CD4-positive, alpha-beta T cell treated with Interleukin-12 subunit alpha and Interleukin-12 subunit beta, for 1 hour (primary cell): ENCODE results near the gene ZNF277.

Experiments
- DNase-seq: peaks from one replicate; pipeline ENCODE4 v3.0.0-alpha.2; 2020

The ZNF277 gene

DNA sequence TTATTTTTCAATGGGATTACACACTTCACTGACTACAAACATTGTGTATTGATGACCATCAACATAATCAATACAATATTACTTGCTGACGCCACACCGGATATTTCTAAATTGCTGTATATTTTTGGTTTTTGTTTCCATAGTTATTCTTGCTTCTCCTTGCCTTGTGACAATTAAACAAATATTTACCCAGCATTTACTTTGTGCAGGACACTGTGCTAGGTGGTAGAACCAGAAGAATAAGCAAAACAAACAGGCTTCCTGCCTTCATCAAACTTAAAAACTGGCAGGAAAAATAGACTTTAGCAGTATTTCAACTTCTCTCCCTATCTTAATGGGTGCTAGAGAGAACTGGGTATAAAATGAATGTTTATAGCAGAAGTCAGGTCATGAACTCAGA lies 50.6 kb downstream of the ZNF277 start:
- no peak for DNase-seq

- no peak for DNase-seq
Measured at GRCh38 chr7:112260911-112261310, 54.4 kb downstream of the ZNF277 start.

DNA sequence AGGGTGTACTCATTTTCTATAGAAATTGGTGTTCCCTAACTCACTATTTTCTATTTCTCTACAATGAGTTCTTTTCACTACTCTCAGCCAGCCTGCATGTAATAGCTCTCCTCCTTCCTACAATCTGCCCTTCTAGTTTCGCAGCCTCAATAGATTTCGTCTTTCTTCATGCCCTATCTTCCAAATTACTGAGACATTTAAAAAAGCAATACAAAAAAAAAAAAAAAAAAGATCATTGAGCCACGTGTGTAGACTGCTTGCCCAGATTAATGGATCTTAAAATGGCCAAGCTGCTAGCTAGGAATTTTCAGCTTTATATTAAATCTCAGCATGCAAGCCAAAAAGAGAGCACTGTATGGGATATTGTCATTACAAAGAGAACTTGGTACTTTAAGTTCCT lies 55.5 kb downstream of the ZNF277 start:
- DNase-seq: no peak

GRCh38 chr7:112262855-112263487 lies 56.5 kb downstream of the ZNF277 start:
- DNase-seq: no peak

DNA sequence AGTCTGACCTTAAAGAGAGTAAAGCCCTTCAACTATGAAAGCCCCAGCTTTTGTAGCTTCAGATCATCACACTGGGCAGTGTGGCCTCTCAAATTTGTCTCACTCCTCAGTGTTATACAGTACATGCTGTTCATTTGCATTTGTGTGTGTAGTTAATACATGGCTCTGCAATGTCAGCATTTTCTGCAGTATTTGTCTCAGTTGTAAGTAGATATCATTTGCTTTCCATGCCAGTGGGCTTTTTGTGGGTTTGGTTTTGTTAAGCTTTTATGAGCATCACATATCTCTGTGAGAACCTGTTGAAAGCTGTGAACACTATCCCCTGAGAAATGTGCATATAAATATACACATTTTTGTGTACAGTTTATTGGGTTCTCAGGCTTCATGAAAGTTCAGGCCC lies 57.0 kb downstream of the ZNF277 start:
- no peak for DNase-seq

- no peak for DNase-seq
Measured at GRCh38 chr7:112266141-112266540, 59.6 kb downstream of the ZNF277 start.

DNA sequence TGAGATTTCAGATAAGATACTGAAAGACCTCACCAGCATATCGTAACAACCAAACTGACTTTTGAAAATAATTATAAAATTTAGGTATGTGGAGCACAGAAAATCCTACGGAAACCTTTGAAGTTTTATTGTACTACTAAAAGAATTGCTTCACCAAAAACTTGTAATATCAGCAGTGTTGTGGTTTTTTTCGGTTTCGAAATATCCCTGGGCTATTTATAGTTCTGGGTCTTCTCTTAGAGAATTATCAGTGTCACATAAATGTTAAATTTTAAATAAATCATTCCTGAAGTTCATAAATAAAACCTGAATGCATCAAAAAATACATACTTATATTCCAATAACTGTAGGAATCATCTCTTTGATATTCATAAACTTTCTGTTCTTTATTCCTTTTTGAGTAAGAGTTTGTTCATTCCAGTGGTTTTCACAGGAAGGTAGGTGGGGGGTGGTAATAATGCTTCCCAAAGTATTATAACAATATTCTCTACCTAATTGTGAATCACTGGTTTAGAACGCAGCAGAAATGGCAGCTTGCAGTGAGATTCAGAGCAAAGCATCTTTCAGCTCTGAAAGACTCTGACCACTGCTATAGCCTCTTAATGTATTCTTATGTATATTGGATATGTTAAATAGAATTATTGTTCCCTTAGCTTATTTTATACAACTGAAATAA lies 60.2 kb downstream of the ZNF277 start:
- no peak for DNase-seq

- no peak for DNase-seq
Measured at GRCh38 chr7:112267944-112268691, 61.6 kb downstream of the ZNF277 start.

DNA sequence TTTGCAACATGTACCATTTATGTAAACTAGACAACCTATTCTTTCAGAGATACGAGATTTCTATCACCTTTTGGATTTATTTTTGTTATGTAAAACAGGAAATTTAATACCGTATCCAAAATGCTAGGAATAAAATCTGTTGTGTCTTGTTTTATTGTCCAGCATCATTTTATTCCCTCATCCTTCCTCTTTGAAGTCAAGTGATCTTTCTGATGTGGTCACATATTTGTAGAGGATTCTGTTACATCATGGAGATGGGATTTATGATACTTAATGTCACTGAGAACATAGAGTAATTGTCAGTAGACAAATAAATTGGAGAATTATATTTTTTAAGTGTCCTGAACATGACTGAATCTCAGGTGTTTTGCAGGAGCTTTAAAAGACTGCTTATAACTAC lies 64.7 kb downstream of the ZNF277 start:
- DNase-seq: no peak

DNA sequence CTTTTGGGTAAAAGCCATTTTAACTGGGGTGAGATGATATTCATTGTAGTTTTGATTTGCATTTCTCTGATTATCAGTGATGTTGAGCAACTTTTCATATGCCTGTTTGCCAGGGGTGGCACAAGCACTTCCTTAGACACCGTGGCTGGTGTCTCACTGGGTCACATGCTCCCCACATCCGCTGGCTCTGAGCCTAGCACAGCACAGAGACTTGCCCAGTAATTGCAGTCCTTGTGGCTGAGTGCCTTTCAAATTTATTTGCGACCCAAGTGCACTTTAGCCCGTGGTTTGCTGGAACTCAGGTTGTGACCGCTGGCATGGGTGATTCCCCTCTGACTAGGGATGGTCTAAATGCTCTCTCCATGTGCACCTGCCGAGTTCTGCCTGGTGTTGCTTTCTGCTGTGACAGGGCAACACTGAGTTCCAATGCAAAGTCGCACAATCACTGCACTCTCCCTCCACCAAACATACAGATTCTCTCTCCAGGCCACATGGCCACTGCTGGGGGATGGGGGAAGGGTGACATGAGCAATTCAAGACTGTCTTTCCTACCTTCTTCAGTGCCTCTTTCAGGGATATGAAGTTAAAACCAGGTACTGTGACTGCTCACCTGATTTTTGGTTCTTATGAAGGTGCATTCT lies 66.5 kb downstream of the ZNF277 start:
- no peak for DNase-seq

DNA sequence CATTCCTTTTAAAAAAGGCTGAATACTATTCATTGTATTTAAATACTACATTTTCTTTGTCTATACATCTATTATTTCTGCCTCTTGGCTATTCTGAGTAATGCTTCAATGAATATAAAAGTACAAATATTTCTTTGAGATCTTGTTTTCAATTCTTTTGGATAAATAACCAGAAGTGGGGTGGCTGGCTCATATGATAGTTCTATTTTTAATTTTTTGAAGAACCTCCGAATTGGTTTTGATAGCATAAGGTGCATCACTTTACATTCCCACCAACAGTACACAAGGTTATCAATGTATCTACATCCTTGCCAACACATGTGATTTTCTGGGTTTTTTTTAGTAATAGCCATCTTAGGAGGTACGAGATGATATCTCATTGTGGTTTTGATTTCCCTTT lies 72.5 kb downstream of the ZNF277 start:
- DNase-seq: no peak

GRCh38 chr7:112280267-112280666 lies 73.8 kb downstream of the ZNF277 start:
- no peak for DNase-seq

GRCh38 chr7:112282476-112283188 lies 76.1 kb downstream of the ZNF277 start:
- DNase-seq: no peak

DNA sequence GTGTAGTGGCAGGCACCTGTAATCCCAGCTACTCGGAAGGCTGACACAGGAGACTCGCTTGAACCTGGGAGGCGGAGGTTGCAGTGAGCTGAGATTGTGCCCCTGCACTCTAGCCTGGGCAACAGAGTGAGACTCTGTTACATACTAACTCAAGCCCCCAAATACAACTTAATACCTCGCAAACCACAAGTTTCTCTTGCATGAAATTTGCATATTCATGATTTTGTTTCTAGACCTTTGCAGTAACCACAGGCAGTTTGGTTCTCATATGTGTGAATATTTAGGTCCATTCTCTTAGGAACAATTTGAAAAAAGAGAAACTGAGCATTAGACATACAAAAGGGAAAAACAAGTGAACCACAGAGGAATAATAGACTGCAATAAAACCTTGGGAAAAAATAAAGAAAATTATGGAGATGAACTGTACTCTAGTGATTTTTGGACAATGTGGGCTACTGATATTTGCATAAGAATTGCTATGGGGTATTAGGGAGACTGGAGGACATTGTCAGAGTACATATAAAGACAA lies 77.0 kb downstream of the ZNF277 start:
- no peak for DNase-seq

DNA sequence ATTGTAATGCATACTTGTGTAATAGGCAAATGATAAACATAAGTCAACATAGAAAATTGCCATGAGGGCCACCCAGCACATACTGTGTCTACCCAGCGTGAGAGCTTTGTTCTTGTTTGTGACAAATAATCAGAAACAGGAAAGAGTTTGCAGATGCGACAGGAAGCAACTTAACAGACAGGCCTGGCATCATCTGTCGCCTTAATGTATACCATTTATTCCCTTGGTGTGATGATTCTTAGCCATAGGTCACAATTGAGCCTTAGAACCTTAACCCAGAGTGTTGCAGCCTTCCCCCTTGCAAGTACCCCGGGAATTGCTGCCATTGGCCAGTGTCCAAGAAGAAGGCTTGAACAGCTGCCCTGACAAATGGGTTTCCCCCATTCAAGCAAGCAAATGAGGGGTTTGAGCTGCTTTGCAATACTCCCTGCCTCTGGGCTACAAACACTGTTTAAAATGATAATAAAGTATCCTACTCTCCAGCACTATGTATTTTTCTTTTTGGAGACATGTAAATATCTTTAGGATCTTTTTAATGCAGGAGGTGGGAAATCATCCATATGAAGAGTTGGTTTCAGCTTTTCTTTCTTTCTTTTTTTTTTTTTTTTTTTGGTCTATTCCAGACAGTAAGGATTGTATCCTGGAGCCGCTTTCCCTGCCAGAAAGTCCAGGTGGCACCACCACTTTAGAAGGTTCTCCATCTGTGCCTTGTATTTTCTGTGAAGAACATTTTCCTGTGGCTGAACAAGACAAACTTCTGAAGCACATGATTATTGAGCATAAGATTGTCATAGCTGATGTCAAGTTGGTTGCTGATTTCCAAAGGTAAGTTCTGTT lies 80.0 kb downstream of the ZNF277 start:
- DNase-seq: no peak

- no peak for DNase-seq
Measured at GRCh38 chr7:112288301-112288700, 81.8 kb downstream of the ZNF277 start.

DNA sequence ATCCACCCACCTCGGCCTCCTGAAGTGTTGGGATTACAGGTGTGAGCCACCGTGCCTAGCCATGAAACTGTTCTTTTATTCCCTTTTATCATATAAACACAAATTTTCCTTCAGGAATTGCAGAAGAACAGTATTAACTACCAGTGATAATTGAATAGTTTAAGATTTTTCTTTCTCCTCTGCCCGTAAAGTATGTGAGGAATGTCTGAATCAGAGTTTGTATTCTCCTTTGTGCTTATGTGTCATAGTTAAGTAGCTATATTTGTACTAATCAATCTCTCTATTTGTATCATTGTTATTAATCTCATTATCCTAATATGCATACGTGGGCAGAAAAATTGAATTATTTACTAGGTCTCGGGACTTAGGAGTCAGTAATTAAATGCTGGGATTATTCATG lies 83.6 kb downstream of the ZNF277 start:
- DNase-seq: no peak

DNA sequence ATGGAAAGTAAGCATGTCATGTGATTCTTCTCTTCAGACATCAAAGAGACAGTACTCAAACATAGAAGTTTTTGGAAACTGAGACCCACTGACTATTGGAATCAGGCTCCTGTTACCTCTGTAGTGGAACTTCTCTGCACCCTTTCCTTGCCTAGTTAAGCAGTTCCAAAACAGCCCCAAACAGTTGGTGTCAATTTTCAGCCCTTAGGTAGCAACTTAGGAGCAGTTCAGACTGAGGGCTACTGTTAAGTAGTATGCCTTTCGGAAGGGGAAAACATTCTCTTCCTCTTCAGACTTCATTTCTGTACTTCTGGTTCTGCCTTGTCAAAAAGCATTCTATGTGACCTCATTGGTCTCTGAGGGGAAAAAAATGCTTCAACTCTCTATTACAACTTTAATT lies 85.7 kb downstream of the ZNF277 start:
- no peak for DNase-seq

GRCh38 chr7:112293416-112293815 lies 86.9 kb downstream of the ZNF277 start:
- no peak for DNase-seq

DNA sequence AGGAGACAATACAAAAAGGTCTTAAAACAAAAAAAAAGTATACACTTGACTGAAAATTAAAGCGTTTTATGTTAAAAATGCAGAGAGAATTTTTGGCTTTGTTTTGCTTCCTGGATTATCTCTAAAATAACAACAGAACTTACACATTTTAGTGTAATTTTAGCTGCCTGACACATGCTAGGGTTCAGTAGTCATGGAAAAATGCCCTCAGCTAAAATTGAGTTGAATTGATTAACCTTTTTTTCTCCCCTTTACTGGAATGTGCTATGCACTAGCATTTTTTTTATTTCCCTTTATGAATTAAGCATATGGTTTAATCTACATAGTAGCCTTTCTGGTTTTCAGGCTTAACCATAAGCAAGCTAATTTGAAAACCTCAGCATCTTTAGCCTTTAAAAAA lies 89.9 kb downstream of the ZNF277 start:
- no peak for DNase-seq

DNA sequence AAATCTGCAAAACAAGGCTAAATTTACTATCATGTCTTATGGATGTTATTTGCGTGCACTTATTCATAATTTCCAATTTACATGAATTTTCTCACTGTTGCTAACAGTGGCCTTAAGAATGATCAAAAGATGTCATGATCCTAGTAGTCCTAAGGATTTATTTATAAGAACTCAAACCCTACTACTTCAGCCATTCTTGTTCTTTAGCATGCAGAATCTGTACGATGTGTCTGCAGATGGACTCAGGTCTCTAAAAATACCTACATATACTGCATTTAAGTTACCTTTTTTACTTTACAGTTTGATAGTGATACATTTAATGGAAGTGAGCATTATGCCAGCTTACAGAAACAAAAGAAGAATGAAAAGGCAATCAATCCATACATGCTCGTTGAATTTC lies 91.2 kb downstream of the ZNF277 start:
- DNase-seq: no peak

GRCh38 chr7:112298543-112299100 lies 92.1 kb downstream of the ZNF277 start:
- no peak for DNase-seq
